Osteoblast (primary cell): ENCODE results near the gene LRRN2. TPM values are rescaled to one million over a fixed set of nuclear protein-coding genes. Genes with fewer than 3 reads are reported as not detected.

Source experiments
- DNase-seq: peaks from one replicate; pipeline ENCODE4 v3.0.0; 2011; ENCODE audit warnings: low spot score, mixed read lengths; ENCODE audit not compliant: insufficient read length; ENCODE audit errors: missing footprints
- H2AFZ ChIP-seq: 2 replicates; pipeline ENCODE4 v1.6.0; 2011; ENCODE audit warnings: mild to moderate bottlenecking, low read length
- H3K27ac ChIP-seq: 2 replicates; pipeline ENCODE4 v1.5.1; 2011; ENCODE audit warnings: mild to moderate bottlenecking, low read depth, low read length, moderate library complexity
- H3K27me3 ChIP-seq: 2 replicates; pipeline ENCODE4 v1.6.0; 2012; ENCODE audit warnings: mild to moderate bottlenecking, control low read depth, inconsistent platforms, low read length, moderate library complexity; ENCODE audit not compliant: insufficient read depth
- H3K36me3 ChIP-seq: 2 replicates; pipeline ENCODE4 v1.5.1; 2011; ENCODE audit warnings: mild to moderate bottlenecking, low read length, control low read depth, moderate library complexity; ENCODE audit not compliant: insufficient read depth
- H3K4me1 ChIP-seq: 2 replicates; pipeline ENCODE4 v1.5.1; 2011; ENCODE audit warnings: mild to moderate bottlenecking, low read length, control low read depth, moderate library complexity; ENCODE audit not compliant: insufficient read depth
- H3K4me2 ChIP-seq: 2 replicates; pipeline ENCODE4 v1.6.0; 2011; ENCODE audit warnings: mild to moderate bottlenecking, low read length; ENCODE audit not compliant: insufficient read depth
- H3K4me3 ChIP-seq: fragments of 200-600 bp; sonication (generic); 3 replicates; pipeline ENCODE4 v1.5.1; 2012; ENCODE audit warnings: mild to moderate bottlenecking, low read length, inconsistent platforms; ENCODE audit not compliant: insufficient read depth
- H3K79me2 ChIP-seq: 2 replicates; pipeline ENCODE4 v1.6.0; 2012; ENCODE audit warnings: mild to moderate bottlenecking, low read length, control low read depth, inconsistent platforms; ENCODE audit not compliant: insufficient read depth
- H3K9me3 ChIP-seq: 2 replicates; pipeline ENCODE4 v1.5.1; 2011; ENCODE audit warnings: low read depth, low read length, control low read depth
- H4K20me1 ChIP-seq: 2 replicates; pipeline ENCODE4 v1.6.0; 2012; ENCODE audit warnings: mild to moderate bottlenecking, low read length, control low read depth; ENCODE audit not compliant: insufficient read depth
- CTCF ChIP-seq: IDR thresholded peaks from 2 replicates; pipeline ENCODE4 v1.5.1; 2011; ENCODE audit warnings: mild to moderate bottlenecking, low read depth, low read length, moderate library complexity; ENCODE audit errors: extremely low read depth
- total RNA-seq: library from RNA; depleted of rRNA; stranded (reverse); fragments of >200 nt; gene quantifications from 2 replicates; pipeline ENCODE4 v1.2.3, GENCODE V29; 2012

Gene LRRN2
- total RNA-seq, 1 donor = under 0.01 TPM

- Histone ChIP-seq H3K27ac (no peak overlapping the region), H3K4me2 (no peak overlapping the region), H4K20me1 (no peaks in the 10 kb centered on the region), H3K4me1 (no peaks in the 10 kb centered on the region), H3K36me3 (no peaks in the 10 kb centered on the region), H3K4me3 (no peak overlapping the region), H2AFZ (no peak overlapping the region), H3K79me2 (no peaks in the 10 kb centered on the region), H3K9me3 (no peaks in the 10 kb centered on the region), H3K27me3 (peaks cover 28% of the 10 kb centered on the region)
- peak; percentile 60 for DNase-seq
- TF ChIP-seq CTCF = no peak
Observed at GRCh38 chr1:204647805-204648153, 37.8 kb downstream of the LRRN2 start.

- H3K36me3 ChIP-seq = no peaks in the 10 kb centered on the region
- H3K4me3 ChIP-seq = no peak overlapping the region
- H3K27ac ChIP-seq = no peak overlapping the region
- TF ChIP-seq CTCF = no peak
- peak; percentile 91 for DNase-seq
- H3K9me3 ChIP-seq = no peaks in the 10 kb centered on the region
- peaks cover 24% of the 10 kb centered on the region for H3K27me3 ChIP-seq
- peak overlapping the region; percentile 50 for H3K4me2 ChIP-seq
- no peaks in the 10 kb centered on the region for H3K79me2 ChIP-seq
- H3K4me1 ChIP-seq = no peaks in the 10 kb centered on the region
- no peak overlapping the region for H2AFZ ChIP-seq
- no peaks in the 10 kb centered on the region for H4K20me1 ChIP-seq
Observed at GRCh38 chr1:204647114-204647804, 38.3 kb downstream of the LRRN2 start.

GRCh38 chr1:204645666-204646065 is 39.9 kb downstream of the LRRN2 start:
- H3K79me2 ChIP-seq = no peaks in the 10 kb centered on the region
- H3K9me3 ChIP-seq = no peaks in the 10 kb centered on the region
- no peaks in the 10 kb centered on the region for H4K20me1 ChIP-seq
- no peaks in the 10 kb centered on the region for H3K36me3 ChIP-seq
- DNase-seq = no peak
- H3K4me3 ChIP-seq = no peak overlapping the region
- H3K4me2 ChIP-seq = no peak overlapping the region
- no peak for TF ChIP-seq CTCF
- no peaks in the 10 kb centered on the region for H3K4me1 ChIP-seq
- H3K27me3 ChIP-seq = peaks cover 16% of the 10 kb centered on the region
- H3K27ac ChIP-seq = no peak overlapping the region
- H2AFZ ChIP-seq = no peak overlapping the region

- no peaks in the 10 kb centered on the region for H3K36me3 ChIP-seq
- H3K4me2 ChIP-seq = no peak overlapping the region
- H3K4me1 ChIP-seq = no peaks in the 10 kb centered on the region
- H4K20me1 ChIP-seq = no peaks in the 10 kb centered on the region
- no peaks in the 10 kb centered on the region for H3K79me2 ChIP-seq
- peaks cover 13% of the 10 kb centered on the region for H3K27me3 ChIP-seq
- no peaks in the 10 kb centered on the region for H3K9me3 ChIP-seq
- no peak overlapping the region for H3K27ac ChIP-seq
- TF ChIP-seq CTCF = no peak
- no peak for DNase-seq
- H3K4me3 ChIP-seq = no peak overlapping the region
- H2AFZ ChIP-seq = no peak overlapping the region
Observed at GRCh38 chr1:204645251-204645650, 40.3 kb downstream of the LRRN2 start.
